Tibial nerve (tissue), 4 donors: ENCODE measurements around the gene LRP4. TPM values are rescaled to one million over a fixed set of nuclear protein-coding genes. Genes with fewer than 3 reads are reported as not detected.
A peak's percentile ranks its signal among the peaks of the same experiment; 100 is the strongest.

Source experiments
- DNase-seq, 2 donors: peaks; one replicate each; pipeline ENCODE4 v3.0.0-alpha.2; 2019; ENCODE audit warnings: low spot score in 2 of 2
- H3K27ac ChIP-seq, 4 donors: fragments of 200-600 bp; sonication (generic) in 3 of 4; one replicate each; pipeline ENCODE4 v1.5.1; 2017 to 2019; ENCODE audit warnings: mild to moderate bottlenecking in 1 of 4
- H3K27me3 ChIP-seq, 2 donors: fragments of 200-600 bp; sonication (generic) in 1 of 2; one replicate each; pipeline versions ENCODE4 v1.5.1 to v1.6.0; 2017 to 2019
- H3K36me3 ChIP-seq, 3 donors: fragments of 200-600 bp; sonication (generic); one replicate each; pipeline ENCODE4 v1.5.1; 2018 to 2019
- H3K4me1 ChIP-seq, 4 donors: fragments of 200-600 bp; sonication (generic) in 3 of 4; one replicate each; pipeline ENCODE4 v1.5.1; 2017 to 2019
- H3K4me3 ChIP-seq, 4 donors: fragments of 200-600 bp; sonication (generic) in 3 of 4; one replicate each; pipeline ENCODE4 v1.5.1; 2017 to 2019; ENCODE audit warnings: mild to moderate bottlenecking in 1 of 4, moderate library complexity in 1 of 4
- H3K9me3 ChIP-seq, 4 donors: fragments of 200-600 bp; sonication (generic) in 3 of 4; one replicate each; pipeline ENCODE4 v1.5.1; 2017 to 2019
- CTCF ChIP-seq, 5 experiments: fragments of 200-600 bp in 3 of 5; fragments of 450-650 bp in 2 of 5; sonication (generic) in 3 of 5; IDR thresholded peaks; one replicate each; pipeline ENCODE4 v1.5.1; 2016 to 2019; ENCODE audit warnings: antibody characterized with exemption in 5 of 5, mild to moderate bottlenecking in 3 of 5, moderate library complexity in 2 of 5
- EP300 ChIP-seq, 2 donors: sonication (generic); formaldehyde crosslinking; IDR thresholded peaks; one replicate each; pipeline ENCODE4 v1.6.1; 2017; ENCODE audit warnings: antibody characterized with exemption in 2 of 2, mild to moderate bottlenecking in 1 of 2
- POLR2A ChIP-seq, 2 donors: fragments of 450-650 bp; IDR thresholded peaks; one replicate each; pipeline ENCODE4 v1.6.1; 2017; ENCODE audit warnings: antibody characterized with exemption in 2 of 2, mild to moderate bottlenecking in 2 of 2, moderate library complexity in 2 of 2
- WGBS, 2 donors: methylation state at CpG; one replicate each; pipeline ENCODE4 v1.1.5; 2018; 5-methylcytosine and 5-hydroxymethylcytosine counted together
- total RNA-seq, 4 donors: library from RNA; depleted of rRNA; stranded (reverse); fragments of >200 nt; gene quantifications; one replicate each; pipeline ENCODE4 v1.1.0, GENCODE V29; 2016

LRP4 gene
- total RNA-seq, 4 donors from 2014 or later: 24.3 to 105 (median 52.9) TPM

GRCh38 chr11:46918788-46919513, 601 bp upstream of the LRP4 start:
- H3K9me3 ChIP-seq: no peaks in the 10 kb centered on the region
- H3K27me3 ChIP-seq: peaks cover 0 to 17% of the 10 kb centered on the region in 2 donors
- 22 to 23% methylated on average over 17 of the region's 17 CpGs for WGBS, 2 donors
- peaks cover 0 to 52% (median 16%) of the 10 kb centered on the region in 4 donors for H3K4me1 ChIP-seq
- H3K27ac ChIP-seq: peak overlapping the region in 3 of 4 donors; percentile 31 to 74 (median 71)
- no peak for TF ChIP-seq EP300 (IDR thresholded peaks at IDR 0.05)
- TF ChIP-seq POLR2A (IDR thresholded peaks at IDR 0.05): no peak
- no peak for TF ChIP-seq CTCF (IDR thresholded peaks at IDR 0.05)
- no peaks in the 10 kb centered on the region for H3K36me3 ChIP-seq
- DNase-seq: no peak
- H3K4me3 ChIP-seq: peak overlapping the region; percentile 22 to 78 (median 42)

- peaks cover 0 to 17% of the 10 kb centered on the region in 2 donors for H3K27me3 ChIP-seq
- 1 to 5% methylated on average over 15 to 18 of the region's 22 CpGs for WGBS, 2 donors
- peaks cover 0 to 60% (median 16%) of the 10 kb centered on the region in 4 donors for H3K4me1 ChIP-seq
- H3K27ac ChIP-seq: peak overlapping the region in 3 of 4 donors; percentile 31 to 74 (median 54)
- no peak for DNase-seq
- TF ChIP-seq EP300 (IDR thresholded peaks at IDR 0.05): no peak
- no peak for TF ChIP-seq CTCF (IDR thresholded peaks at IDR 0.05)
- no peak for TF ChIP-seq POLR2A (IDR thresholded peaks at IDR 0.05)
- peak overlapping the region; percentile 57 to 78 (median 66) for H3K4me3 ChIP-seq
- no peaks in the 10 kb centered on the region for H3K36me3 ChIP-seq
- no peaks in the 10 kb centered on the region for H3K9me3 ChIP-seq
Observed at GRCh38 chr11:46917762-46918082, 628 bp downstream of the LRP4 start.

- Histone ChIP-seq H3K4me3 (peak overlapping the region; percentile 57 to 78 (median 66)), H3K4me1 (peaks cover 0 to 64% (median 16%) of the 10 kb centered on the region in 4 donors), H3K36me3 (no peaks in the 10 kb centered on the region), H3K27me3 (peaks cover 0 to 17% of the 10 kb centered on the region in 2 donors), H3K9me3 (no peaks in the 10 kb centered on the region), H3K27ac (peak overlapping the region in 3 of 4 donors; percentile 51 to 74 (median 54))
- TF ChIP-seq POLR2A (IDR thresholded peaks at IDR 0.05): no peak
- no peak for TF ChIP-seq CTCF (IDR thresholded peaks at IDR 0.05)
- TF ChIP-seq EP300 (IDR thresholded peaks at IDR 0.05): no peak
- DNase-seq: no peak
- 1 to 2% methylated on average over 20 to 31 of the region's 31 CpGs for WGBS, 2 donors
Observed at GRCh38 chr11:46917109-46917761, 1.1 kb downstream of the LRP4 start.

GRCh38 chr11:46916286-46917108, 1.9 kb downstream of the LRP4 start:
- no peak for TF ChIP-seq EP300 (IDR thresholded peaks at IDR 0.05)
- TF ChIP-seq CTCF (IDR thresholded peaks at IDR 0.05): peak in 1 of 5 experiments; percentile 17
- TF ChIP-seq POLR2A (IDR thresholded peaks at IDR 0.05): no peak
- 9 to 10% methylated on average over 24 of the region's 24 CpGs for WGBS, 2 donors
- peak overlapping the region in 3 of 4 donors; percentile 51 to 74 (median 54) for H3K27ac ChIP-seq
- DNase-seq: no peak
- no peaks in the 10 kb centered on the region for H3K36me3 ChIP-seq
- no peaks in the 10 kb centered on the region for H3K9me3 ChIP-seq
- H3K4me3 ChIP-seq: peak overlapping the region; percentile 57 to 78 (median 66)
- peaks cover 0 to 65% (median 16%) of the 10 kb centered on the region in 4 donors for H3K4me1 ChIP-seq
- peaks cover 0 to 17% of the 10 kb centered on the region in 2 donors for H3K27me3 ChIP-seq
